Activated T-cell treated with anti-CD3 and anti-CD28 coated beads, Interleukin-2, amount 50 U/mL, for 4 hours (primary cell): ENCODE data around the gene LRRC74A. TPM values are rescaled to one million over a fixed set of nuclear protein-coding genes. Genes with fewer than 3 reads are reported as not detected.
A peak's percentile ranks its signal among the peaks of the same experiment; 100 is the strongest.

Experiments
- ATAC-seq, 2 donors: fragments of 200-7000 bp; cut with Tn5 transposase; one replicate each; pipeline ENCODE4 v1.10.0; 2021
- DNase-seq: peaks from one replicate; pipeline ENCODE4 v3.0.0-alpha.2; 2020
- H3K27me3 Mint-ChIP-seq: one replicate; pipeline ENCODE4 v1.8.0; 2021; ENCODE audit warnings: low read depth, mixed read lengths
- H3K36me3 Mint-ChIP-seq: one replicate; pipeline ENCODE4 v1.8.0; 2022; ENCODE audit warnings: mixed read lengths; ENCODE audit not compliant: insufficient read depth
- H3K4me1 Mint-ChIP-seq: one replicate; pipeline ENCODE4 v1.8.0; 2021; ENCODE audit warnings: low read depth, mixed read lengths
- H3K4me3 Mint-ChIP-seq: one replicate; pipeline ENCODE4 v1.8.0; 2021; ENCODE audit warnings: mild to moderate bottlenecking, moderate library complexity, mixed read lengths
- H3K9me3 Mint-ChIP-seq: one replicate; pipeline ENCODE4 v1.8.0; 2021; ENCODE audit warnings: mixed read lengths
- total RNA-seq, 3 donors: library from RNA; stranded (reverse); gene quantifications; one replicate each; pipeline ENCODE4 v1.2.1, GENCODE V29; 2021

LRRC74A gene
- total RNA-seq, 3 donors from 2014 or later = not detected

DNA sequence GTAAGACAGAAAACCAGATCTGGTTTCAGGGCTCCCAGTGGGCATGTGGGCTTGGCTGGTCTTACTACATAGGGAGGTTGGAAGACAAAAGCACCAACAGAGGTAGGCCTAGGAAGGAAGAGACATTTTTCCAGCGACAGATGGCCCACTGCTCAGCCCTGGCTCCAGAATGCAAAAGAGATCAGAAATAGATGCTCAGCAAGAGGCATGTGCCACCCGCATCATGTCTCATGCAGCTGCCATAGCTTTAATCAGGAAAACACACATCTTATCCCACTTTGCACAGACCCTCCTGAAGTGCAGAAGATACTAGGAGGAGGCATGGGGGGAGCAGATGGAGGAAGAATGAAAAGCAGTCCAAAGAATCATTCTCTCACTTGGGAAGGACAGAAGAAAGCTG is 39.6 kb upstream of the LRRC74A start:
- Mint-ChIP-seq H3K4me1 (peaks cover 14% of the 10 kb centered on the region), H3K9me3 (no peaks in the 10 kb centered on the region), H3K36me3 (peaks cover 27% of the 10 kb centered on the region), H3K4me3 (no peak overlapping the region), H3K27me3 (no peaks in the 10 kb centered on the region)
- DNase-seq (no peak), ATAC-seq (no peak)

DNA sequence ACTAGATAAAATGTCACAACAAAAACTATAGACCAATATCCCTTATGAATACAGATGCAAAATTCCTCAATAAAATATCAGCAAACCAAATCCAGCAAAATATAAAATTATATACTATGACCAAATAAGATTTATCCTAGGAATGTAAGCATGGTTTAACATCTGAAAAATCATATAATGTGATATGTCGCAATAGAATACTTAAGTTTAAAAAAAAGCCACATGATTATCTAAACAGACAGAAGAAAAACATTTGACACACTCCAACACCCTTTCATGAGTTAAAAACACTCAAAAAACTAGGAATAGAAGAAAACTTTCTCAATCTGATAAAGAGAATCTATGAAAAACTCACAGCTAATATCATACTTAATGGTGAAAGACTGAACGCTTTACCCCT is 33.8 kb upstream of the LRRC74A start:
- Mint-ChIP-seq H3K36me3 (peaks cover 45% of the 10 kb centered on the region), H3K4me3 (no peak overlapping the region), H3K27me3 (no peaks in the 10 kb centered on the region), H3K4me1 (no peaks in the 10 kb centered on the region), H3K9me3 (no peaks in the 10 kb centered on the region)
- no peak for DNase-seq
- ATAC-seq = no peak

DNA sequence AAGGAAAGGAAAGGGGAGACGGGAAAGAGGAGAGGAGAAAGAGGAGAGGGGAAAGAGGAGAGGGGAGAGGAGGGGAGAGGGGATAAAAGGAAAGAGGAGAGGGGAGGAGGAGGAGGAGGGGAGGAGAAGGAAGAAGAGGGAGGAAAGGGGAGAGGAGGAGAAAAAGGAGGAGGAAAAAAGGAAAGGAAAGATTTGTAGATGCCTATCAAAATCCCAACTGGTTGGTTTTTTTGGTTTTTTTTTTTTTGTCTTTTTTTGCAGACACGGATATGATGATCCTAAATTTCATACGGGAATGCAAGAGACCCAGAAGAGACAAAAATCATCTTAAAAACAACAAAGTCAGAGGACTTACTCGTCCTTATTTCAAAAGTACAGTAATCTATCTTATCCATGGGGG is 32.9 kb upstream of the LRRC74A start:
- Mint-ChIP-seq H3K4me3 (no peak overlapping the region), H3K36me3 (peaks cover 47% of the 10 kb centered on the region), H3K4me1 (no peaks in the 10 kb centered on the region), H3K9me3 (no peaks in the 10 kb centered on the region), H3K27me3 (no peaks in the 10 kb centered on the region)
- DNase-seq (no peak), ATAC-seq (no peak)

- no peak for DNase-seq
- Mint-ChIP-seq H3K9me3 (no peaks in the 10 kb centered on the region), H3K4me1 (no peaks in the 10 kb centered on the region), H3K27me3 (no peaks in the 10 kb centered on the region), H3K4me3 (no peak overlapping the region), H3K36me3 (peaks cover 43% of the 10 kb centered on the region)
- ATAC-seq = no peak
Observed at GRCh38 chr14:76793956-76794355, 32.3 kb upstream of the LRRC74A start.

DNA sequence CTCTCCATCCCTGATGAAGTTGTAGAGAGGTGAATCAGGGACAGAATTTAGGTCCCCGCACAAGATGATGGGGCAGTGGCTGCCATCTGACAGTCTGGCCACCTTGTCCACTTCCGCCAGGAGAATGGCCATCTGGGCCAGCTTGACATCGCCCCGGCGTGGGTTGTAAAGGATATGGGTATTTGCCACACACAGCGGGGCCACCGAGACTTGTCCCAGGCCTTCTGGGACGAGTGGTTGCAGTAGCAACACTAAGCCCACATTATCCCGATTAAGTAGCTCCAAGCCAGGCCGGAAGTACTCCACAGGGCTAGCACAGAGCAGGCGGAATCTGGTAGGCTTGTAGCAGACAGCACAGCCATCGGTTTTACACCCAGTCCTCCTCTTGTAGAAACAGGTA is 19.8 kb upstream of the LRRC74A start:
- Mint-ChIP-seq H3K36me3 (peaks cover 55% of the 10 kb centered on the region), H3K4me1 (peaks cover 11% of the 10 kb centered on the region), H3K27me3 (no peaks in the 10 kb centered on the region), H3K9me3 (no peaks in the 10 kb centered on the region), H3K4me3 (no peak overlapping the region)
- no peak for ATAC-seq
- DNase-seq = no peak

DNA sequence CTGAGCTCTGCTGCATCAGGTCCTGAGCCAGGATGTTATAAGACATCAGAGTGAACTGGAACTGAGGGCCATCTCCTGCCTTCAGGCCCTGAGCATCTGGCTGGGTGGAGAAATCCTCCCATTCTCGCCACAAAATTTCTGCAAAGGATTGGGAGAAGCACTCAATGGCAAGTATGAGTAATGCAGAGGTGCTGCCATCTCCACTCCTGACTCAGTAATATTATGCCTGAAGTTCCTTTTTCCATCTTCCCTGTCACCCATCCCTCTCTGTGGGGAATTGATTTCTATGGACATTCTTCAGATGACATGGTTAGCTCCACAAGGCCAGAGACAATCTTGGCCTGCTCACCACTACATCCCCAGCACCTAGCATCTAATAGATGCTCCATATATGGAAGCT is 18.2 kb upstream of the LRRC74A start:
- Mint-ChIP-seq H3K9me3 (no peaks in the 10 kb centered on the region), H3K4me1 (peaks cover 18% of the 10 kb centered on the region), H3K36me3 (peaks cover 44% of the 10 kb centered on the region), H3K27me3 (no peaks in the 10 kb centered on the region), H3K4me3 (no peak overlapping the region)
- DNase-seq = no peak
- no peak for ATAC-seq

GRCh38 chr14:76808990-76809389 is 17.2 kb upstream of the LRRC74A start:
- Mint-ChIP-seq H3K27me3 (no peaks in the 10 kb centered on the region), H3K4me3 (no peak overlapping the region), H3K4me1 (peaks cover 20% of the 10 kb centered on the region), H3K36me3 (peaks cover 35% of the 10 kb centered on the region), H3K9me3 (no peaks in the 10 kb centered on the region)
- ATAC-seq (no peak), DNase-seq (no peak)

DNA sequence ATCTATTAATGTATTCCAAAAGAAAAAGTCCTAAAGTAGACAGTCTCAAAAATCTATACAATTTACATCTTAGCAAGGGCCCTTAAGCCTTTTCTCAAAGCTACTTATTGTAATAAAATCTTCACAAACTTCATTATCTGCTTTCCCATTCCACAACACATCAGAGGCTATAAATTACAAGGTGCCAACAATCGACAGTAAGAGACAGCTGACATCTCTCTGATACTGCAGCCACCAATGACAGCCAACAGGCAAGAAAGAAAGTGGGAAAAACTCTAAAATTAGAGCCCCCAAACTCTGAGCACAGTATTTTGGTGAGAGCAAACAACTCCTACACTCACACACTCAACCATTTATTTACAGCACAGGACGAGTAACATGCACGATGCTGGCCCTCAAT is 15.7 kb upstream of the LRRC74A start:
- Mint-ChIP-seq H3K36me3 (peaks cover 27% of the 10 kb centered on the region), H3K9me3 (no peaks in the 10 kb centered on the region), H3K4me1 (peaks cover 20% of the 10 kb centered on the region), H3K4me3 (peak overlapping the region; percentile 94), H3K27me3 (no peaks in the 10 kb centered on the region)
- ATAC-seq = no peak
- no peak for DNase-seq

DNA sequence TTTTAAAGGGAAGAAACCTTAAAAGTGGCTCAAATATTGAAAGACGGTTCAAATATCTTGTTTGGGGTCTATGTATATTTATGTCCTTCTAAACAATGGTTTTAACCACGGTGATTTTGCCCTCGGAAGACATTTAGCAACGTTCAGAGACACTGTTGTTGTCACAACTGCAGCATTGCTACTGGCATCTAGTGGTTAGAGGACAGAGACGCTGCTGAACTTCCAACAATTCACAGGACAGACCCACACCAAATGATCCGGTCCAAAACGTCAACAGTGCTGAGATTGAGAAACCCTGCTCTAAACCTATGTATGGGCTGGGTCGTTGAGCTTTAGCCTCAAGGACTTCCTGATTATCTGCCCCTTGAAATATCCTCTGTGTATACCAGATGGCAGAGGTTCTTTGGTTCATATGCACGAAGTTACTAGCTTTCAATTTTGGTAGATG is 15.2 kb upstream of the LRRC74A start:
- Mint-ChIP-seq H3K4me1 (peaks cover 20% of the 10 kb centered on the region), H3K9me3 (no peaks in the 10 kb centered on the region), H3K36me3 (peaks cover 24% of the 10 kb centered on the region), H3K27me3 (no peaks in the 10 kb centered on the region), H3K4me3 (peak overlapping the region; percentile 94)
- DNase-seq (no peak), ATAC-seq (no peak)

DNA sequence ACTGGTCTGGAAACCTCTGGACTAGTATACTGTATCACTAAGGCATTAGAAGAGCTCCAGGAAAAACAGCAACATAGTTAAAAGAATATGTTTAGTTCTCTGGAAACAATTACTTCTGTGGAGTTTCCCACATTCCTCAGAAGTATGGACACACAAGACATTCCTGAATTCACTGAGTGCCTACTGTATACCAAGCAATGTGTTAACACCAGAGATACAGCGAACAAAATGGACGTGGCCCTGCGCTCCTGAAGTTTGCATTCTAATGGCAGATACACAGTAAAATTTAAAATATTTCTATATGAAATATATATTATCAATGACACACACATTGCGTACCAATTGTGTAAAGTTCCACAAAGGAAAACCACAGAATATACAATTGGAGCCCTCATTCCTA is 14.6 kb upstream of the LRRC74A start:
- H3K36me3 Mint-ChIP-seq = peaks cover 23% of the 10 kb centered on the region
- ATAC-seq (no peak), DNase-seq (no peak)
- H3K9me3 Mint-ChIP-seq = no peaks in the 10 kb centered on the region
- H3K27me3 Mint-ChIP-seq = no peaks in the 10 kb centered on the region
- peaks cover 20% of the 10 kb centered on the region for H3K4me1 Mint-ChIP-seq
- peak overlapping the region; percentile 94 for H3K4me3 Mint-ChIP-seq

GRCh38 chr14:76812093-76812421 is 14.2 kb upstream of the LRRC74A start:
- Mint-ChIP-seq H3K4me3 (peak overlapping the region; percentile 94), H3K27me3 (no peaks in the 10 kb centered on the region), H3K9me3 (no peaks in the 10 kb centered on the region), H3K4me1 (peaks cover 20% of the 10 kb centered on the region), H3K36me3 (peaks cover 19% of the 10 kb centered on the region)
- no peak for DNase-seq
- peak; percentile 1 to 4 for ATAC-seq

DNA sequence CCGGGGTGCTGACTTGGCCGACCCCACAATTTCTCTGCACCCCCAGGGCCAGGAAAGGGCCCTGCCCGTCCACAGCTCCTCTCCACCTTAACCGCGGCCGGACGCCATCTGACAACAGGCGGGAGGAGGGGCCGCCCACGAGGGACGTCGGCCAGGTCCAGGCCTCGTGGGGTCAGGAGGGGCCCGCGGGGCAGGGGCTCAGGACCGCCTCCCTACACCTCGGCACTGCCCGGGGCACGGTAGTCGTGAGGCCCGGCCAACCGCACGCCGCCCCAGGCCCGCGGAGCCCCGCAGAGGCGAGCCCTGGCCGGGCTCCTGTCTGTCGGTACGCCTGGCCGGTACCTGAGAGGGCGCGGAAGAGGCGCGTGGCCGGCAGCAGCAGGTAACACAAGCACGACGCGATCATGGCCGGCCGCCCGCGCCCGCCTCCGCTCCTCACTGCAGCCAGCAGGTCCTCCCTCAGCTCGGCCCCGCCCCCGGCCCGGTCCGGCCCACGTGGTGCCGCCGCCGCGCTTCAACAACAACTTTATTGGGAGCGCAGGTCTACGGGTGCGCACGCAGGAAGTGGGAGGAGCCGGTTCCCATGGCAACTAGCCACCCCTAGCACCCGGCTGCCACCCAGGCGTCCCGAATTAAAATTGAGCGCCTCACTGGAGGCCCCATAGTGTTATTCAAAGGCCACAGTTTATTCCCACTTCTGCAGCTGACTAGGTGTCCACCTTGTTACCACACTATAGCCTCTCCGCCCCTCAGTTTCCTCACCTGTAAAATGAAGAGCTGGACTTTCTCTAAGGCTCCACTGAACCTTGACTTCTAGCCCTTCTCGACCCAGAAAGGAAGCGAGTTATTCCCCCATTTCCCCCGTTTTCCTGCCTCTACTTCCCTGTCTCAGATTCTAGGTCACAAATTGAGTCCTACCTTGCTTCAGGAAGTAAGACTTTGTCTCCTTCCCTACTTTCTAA is 13.5 kb upstream of the LRRC74A start, which contains the start of gene ANGEL1:
ANGEL1 (minus strand) TSS at position 461 of the 962 bp plus-strand sequence; CDS start at position 406, 55 bp downstream.
- Mint-ChIP-seq H3K36me3 (peaks cover 17% of the 10 kb centered on the region), H3K4me3 (peak within 1 kb of the TSS; percentile 94)
- peak; percentile 91 to 92 for ATAC-seq

DNA sequence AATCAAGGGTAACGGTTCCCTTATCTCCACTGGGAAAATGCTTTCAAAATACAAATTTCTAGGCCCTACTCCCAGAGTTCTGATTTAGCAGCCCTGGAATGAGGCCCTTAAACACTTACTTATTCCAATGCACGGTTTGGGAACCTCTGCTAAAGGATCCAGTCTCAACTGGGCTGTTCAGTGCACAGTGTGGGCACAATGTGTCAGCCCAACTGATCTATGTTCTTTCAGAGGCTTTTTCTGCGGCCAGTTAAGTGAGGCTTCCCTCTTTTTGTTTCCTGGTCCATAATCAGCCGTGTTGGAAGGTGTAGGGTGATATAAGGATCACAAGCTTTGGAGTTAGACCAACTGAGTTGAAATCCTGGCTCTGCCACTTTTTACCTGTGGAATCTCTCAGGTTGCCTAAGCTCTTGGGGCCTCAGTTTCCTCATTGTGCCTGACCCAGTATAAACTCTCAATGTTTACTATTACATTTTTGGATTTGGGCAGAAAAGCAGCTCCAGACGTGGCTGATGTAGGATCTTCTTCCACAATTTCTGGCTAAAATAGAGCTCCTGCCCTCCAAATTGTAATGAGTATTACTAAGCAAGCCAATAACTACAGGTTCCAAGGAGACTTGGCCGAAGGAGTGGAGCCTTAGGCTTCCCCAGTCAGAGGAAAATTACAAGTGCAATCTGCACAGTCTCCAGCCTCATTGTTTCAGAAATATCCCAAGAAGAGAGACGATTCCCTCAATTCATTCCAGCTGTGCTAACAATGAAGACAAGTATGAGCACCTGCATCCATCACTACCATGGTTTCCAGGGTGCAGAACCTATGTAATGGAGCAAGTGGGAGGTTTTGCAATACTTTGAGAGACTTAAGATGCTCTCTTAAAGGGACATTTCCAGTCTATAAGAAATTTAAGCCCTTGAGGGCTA is 11.2 kb upstream of the LRRC74A start:
- DNase-seq (no peak), ATAC-seq (no peak)
- Mint-ChIP-seq H3K9me3 (no peaks in the 10 kb centered on the region), H3K4me3 (no peak overlapping the region), H3K4me1 (peaks cover 20% of the 10 kb centered on the region), H3K36me3 (no peaks in the 10 kb centered on the region), H3K27me3 (peaks cover 4% of the 10 kb centered on the region)

More for the DNA sequence above, 13.5 kb upstream of the LRRC74A start, which contains the start of gene ANGEL1:
- DNase-seq = peak; percentile 98
- Mint-ChIP-seq H3K4me1 (peaks cover 20% of the 10 kb centered on the region), H3K9me3 (no peaks in the 10 kb centered on the region), H3K27me3 (no peaks in the 10 kb centered on the region)

DNA sequence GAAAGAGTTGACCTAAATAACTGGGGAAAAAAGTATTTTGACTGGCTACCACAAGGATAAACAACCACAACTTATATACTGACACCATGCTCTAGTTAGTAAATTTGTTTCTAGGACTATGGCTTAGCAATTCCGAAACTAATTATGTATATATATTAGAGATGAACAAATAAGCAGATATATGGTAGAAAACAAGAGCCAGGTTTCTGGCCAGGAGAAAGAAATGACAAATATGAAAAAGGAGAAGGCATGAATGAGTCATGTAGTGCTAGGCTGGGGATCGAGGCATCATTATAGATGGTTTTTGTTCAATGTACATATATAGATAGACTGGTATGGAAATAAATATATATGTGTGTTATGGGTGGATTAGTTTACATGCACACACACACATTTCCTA is 5.5 kb upstream of the LRRC74A start:
- DNase-seq (no peak), ATAC-seq (no peak)
- Mint-ChIP-seq H3K36me3 (no peaks in the 10 kb centered on the region), H3K4me3 (no peak overlapping the region), H3K27me3 (peaks cover 9% of the 10 kb centered on the region), H3K9me3 (no peaks in the 10 kb centered on the region), H3K4me1 (no peaks in the 10 kb centered on the region)
